GM18870 (cell line): ENCODE measurements around the gene PGLYRP1.

Experiments
- ATAC-seq: cut with Tn5 transposase; IDR thresholded peaks from one replicate; pipeline ENCODE4 v1.9.1; 2021; ENCODE audit warnings: moderate library complexity; ENCODE audit not compliant: unreplicated experiment

PGLYRP1 gene

GRCh38 chr19:46033401-46033800 lies 10.5 kb upstream of the PGLYRP1 start:
- no peak for ATAC-seq

- ATAC-seq: no peak
Measured at GRCh38 chr19:46032597-46033025, 9.8 kb upstream of the PGLYRP1 start.

GRCh38 chr19:46031781-46032596 lies 9.1 kb upstream of the PGLYRP1 start:
- ATAC-seq: no peak

- ATAC-seq: no peak
Measured at GRCh38 chr19:46030812-46031550, 8.1 kb upstream of the PGLYRP1 start.

GRCh38 chr19:46025835-46026234 lies 3.0 kb upstream of the PGLYRP1 start:
- ATAC-seq: no peak

- ATAC-seq: no peak
Measured at GRCh38 chr19:46023311-46023779, 492 bp upstream of the PGLYRP1 start.

- no peak for ATAC-seq
Measured at GRCh38 chr19:46022061-46022430, 807 bp downstream of the PGLYRP1 start.

- ATAC-seq: no peak
Measured at GRCh38 chr19:46021531-46022041, 1.3 kb downstream of the PGLYRP1 start.

- no peak for ATAC-seq
Measured at GRCh38 chr19:46020819-46021125, 2.1 kb downstream of the PGLYRP1 start.

GRCh38 chr19:46019270-46019669 lies 3.6 kb downstream of the PGLYRP1 start:
- no peak for ATAC-seq

- no peak for ATAC-seq
Measured at GRCh38 chr19:46018729-46019251, 4.1 kb downstream of the PGLYRP1 start.

- no peak for ATAC-seq
Measured at GRCh38 chr19:46017874-46018675, 4.8 kb downstream of the PGLYRP1 start.

GRCh38 chr19:46017095-46017429 lies 5.8 kb downstream of the PGLYRP1 start:
- ATAC-seq: no peak

- ATAC-seq: no peak
Measured at GRCh38 chr19:46016426-46017094, 6.3 kb downstream of the PGLYRP1 start.

- no peak for ATAC-seq
Measured at GRCh38 chr19:46015687-46016425, 7.0 kb downstream of the PGLYRP1 start.

- no peak for ATAC-seq
Measured at GRCh38 chr19:46014941-46015686, 7.7 kb downstream of the PGLYRP1 start.

GRCh38 chr19:46014534-46014933 lies 8.3 kb downstream of the PGLYRP1 start:
- no peak for ATAC-seq

GRCh38 chr19:46009530-46010510 lies 13.0 kb downstream of the PGLYRP1 start:
- no peak for ATAC-seq
